Keratinocyte (primary cell): ENCODE measurements around the gene RSRC2. TPM values are rescaled to one million over a fixed set of nuclear protein-coding genes. Genes with fewer than 3 reads are reported as not detected.
"Not testable (repeated sequence)": the region's sequence is repeated elsewhere in the genome, so short reads cannot be mapped to it uniquely, and the experiment has no call there.

ENCODE experiments used
- DNase-seq: peaks from one replicate; pipeline ENCODE4 v3.0.0-alpha.2; 2011; ENCODE audit warnings: low read depth, missing footprints, low spot score
- FAIRE-seq: peaks from 2 replicates; lab custom pipeline; 2011; peaks lifted over from hg19 to GRCh38; lab: Jason Lieb, UNC
- H2AFZ ChIP-seq: 2 replicates; pipeline ENCODE4 v1.6.0; 2012; ENCODE audit warnings: low read length, control low read depth, inconsistent platforms; ENCODE audit not compliant: control insufficient read depth
- H3K27ac ChIP-seq: 2 replicates; pipeline ENCODE4 v1.5.1; 2011; ENCODE audit warnings: low read length; ENCODE audit not compliant: control insufficient read depth, insufficient read depth
- H3K27me3 ChIP-seq: 3 replicates; pipeline ENCODE4 v1.6.0; 2011; ENCODE audit warnings: low read length; ENCODE audit not compliant: control insufficient read depth, insufficient read depth; ENCODE audit errors: extremely low read depth
- H3K36me3 ChIP-seq, 2 experiments: 2 replicates in 1 of 2; 3 replicates in 1 of 2; pipeline ENCODE4 v1.5.1; 2011; ENCODE audit warnings: low read length in 2 of 2, mild to moderate bottlenecking in 1 of 2; ENCODE audit not compliant: control insufficient read depth in 2 of 2, insufficient read depth in 2 of 2; ENCODE audit errors: extremely low read depth in 1 of 2
- H3K4me1 ChIP-seq: 3 replicates; pipeline ENCODE4 v1.5.1; 2011; ENCODE audit warnings: low read length; ENCODE audit not compliant: control insufficient read depth, insufficient read depth; ENCODE audit errors: extremely low read depth
- H3K4me2 ChIP-seq: 3 replicates; pipeline ENCODE4 v1.6.0; 2011; ENCODE audit warnings: low read depth, low read length; ENCODE audit not compliant: control insufficient read depth, insufficient read depth; ENCODE audit errors: extremely low read depth
- H3K4me3 ChIP-seq, 3 experiments: fragments of 200-600 bp in 1 of 3; sonication (generic) in 1 of 3; 2 replicates in 2 of 3; 3 replicates in 1 of 3; pipeline ENCODE4 v1.5.1; 2011 to 2016; ENCODE audit warnings: low read length in 3 of 3, mild to moderate bottlenecking in 3 of 3, control low read depth in 2 of 3, inconsistent platforms in 1 of 3, low read depth in 1 of 3, mixed read lengths in 1 of 3, mixed run types in 1 of 3, moderate library complexity in 1 of 3; ENCODE audit not compliant: control insufficient read depth in 2 of 3, insufficient read depth in 2 of 3; ENCODE audit errors: extremely low read depth in 1 of 3
- H3K79me2 ChIP-seq: 2 replicates; pipeline ENCODE4 v1.6.0; 2012; ENCODE audit warnings: low read length; ENCODE audit not compliant: control insufficient read depth, insufficient read depth
- H3K9ac ChIP-seq: 3 replicates; pipeline ENCODE4 v1.6.0; 2011; ENCODE audit warnings: low read length; ENCODE audit not compliant: control insufficient read depth, insufficient read depth; ENCODE audit errors: extremely low read depth
- H3K9me1 ChIP-seq: 3 replicates; pipeline ENCODE4 v1.6.0; 2011; ENCODE audit warnings: low read length; ENCODE audit not compliant: control insufficient read depth, insufficient read depth; ENCODE audit errors: extremely low read depth
- H3K9me3 ChIP-seq: 2 replicates; pipeline ENCODE4 v1.5.1; 2012; ENCODE audit warnings: low read depth, low read length; ENCODE audit not compliant: control insufficient read depth
- H4K20me1 ChIP-seq: 3 replicates; pipeline ENCODE4 v1.6.0; 2011; ENCODE audit warnings: low read length; ENCODE audit not compliant: control insufficient read depth, insufficient read depth; ENCODE audit errors: extremely low read depth
- CTCF ChIP-seq, 3 experiments: IDR thresholded peaks in 1 of 3; conservative IDR thresholded peaks in 1 of 3; optimal IDR thresholded peaks in 1 of 3; 2 replicates in 2 of 3; 3 replicates in 1 of 3; pipeline versions ENCODE3 to v1.5.1; 2011; ENCODE audit warnings: low read length in 3 of 3, mild to moderate bottlenecking in 3 of 3, moderate library complexity in 2 of 3, control low read depth in 1 of 3, inconsistent platforms in 1 of 3; ENCODE audit not compliant: insufficient read depth in 2 of 3; ENCODE audit errors: extremely low read depth in 1 of 3
- EZH2 ChIP-seq: IDR thresholded peaks from one replicate; pipeline ENCODE4 v1.6.1; 2012; ENCODE audit warnings: inconsistent platforms, mild to moderate bottlenecking, low read length, moderate library complexity
- dilution Hi-C: fragments of 300-500 bp; cut with MboI; formaldehyde crosslinking; loops from one replicate; pipeline ENCODE4 v1.7.0; 2020; ENCODE audit warnings: low sequenced_read_pairs; ENCODE audit not compliant: extremely low pct_ligation_motif_present
- polyA plus RNA-seq, 5 experiments: library from polyadenylated mRNA; depleted of rRNA in 3 of 5; stranded (reverse) in 3 of 5; stranded (forward) in 1 of 5; unstranded in 1 of 5; fragments of >200 nt; gene quantifications; 1 replicate in 1 of 5; 2 replicates in 3 of 5; 3 replicates in 1 of 5; pipeline versions ENCODE4 v1.2.1 to v1.2.3, GENCODE V29; 2011 to 2012; ENCODE audit warnings: missing spikeins in 2 of 5, low read depth in 1 of 5, low replicate concordance in 1 of 5

Gene RSRC2
- polyA plus RNA-seq, 1 donor (not counting 4 experiments of a cell fraction or from before 2014, with no cell fraction given), result 45.6 TPM

GRCh38 chr12:122489038-122489437 lies 37.7 kb downstream of the RSRC2 start:
- Histone ChIP-seq H3K36me3 (peaks cover 12 to 35% of the 10 kb centered on the region in 2 experiments), H4K20me1 (no peaks in the 10 kb centered on the region)
- FAIRE-seq, result no peak

GRCh38 chr12:122487807-122488206 lies 38.9 kb downstream of the RSRC2 start:
- peaks cover 12 to 35% of the 10 kb centered on the region in 2 experiments for H3K36me3 ChIP-seq
- H3K4me2 ChIP-seq, dilution Hi-C loops, H3K9ac ChIP-seq, H3K4me3 ChIP-seq, DNase-seq, H3K27me3 ChIP-seq, H3K9me3 ChIP-seq, FAIRE-seq, H4K20me1 ChIP-seq, H3K79me2 ChIP-seq, H2AFZ ChIP-seq, H3K4me1 ChIP-seq, H3K27ac ChIP-seq, H3K9me1 ChIP-seq: not testable (repeated sequence)

More at GRCh38 chr12:122489038-122489437, 37.7 kb downstream of the RSRC2 start:
- no peaks in the 10 kb centered on the region for H3K27me3 ChIP-seq
- H3K9ac ChIP-seq, result no peak overlapping the region
- H3K9me1 ChIP-seq, result no peaks in the 10 kb centered on the region
- H3K4me1 ChIP-seq, result no peaks in the 10 kb centered on the region
- dilution Hi-C loops, result no loop called here
- no peak overlapping the region for H3K4me2 ChIP-seq
- H2AFZ ChIP-seq, result no peak overlapping the region
- TF ChIP-seq CTCF (optimal IDR thresholded peaks at IDR 0.05 in 1 of 3, IDR thresholded peaks at IDR 0.05 in 1 of 3, conservative IDR thresholded peaks at IDR 0.05 in 1 of 3; ENCODE audit: extremely low read depth in 1 of 3, insufficient read depth in 2 of 3, low read length in 3 of 3) (no peak), EZH2 (no peak)
- peaks cover 3% of the 10 kb centered on the region for H3K79me2 ChIP-seq
- no peak overlapping the region for H3K27ac ChIP-seq
- DNase-seq, result no peak
- H3K4me3 ChIP-seq, result no peak overlapping the region
- H3K9me3 ChIP-seq, result no peaks in the 10 kb centered on the region

- H3K4me1 ChIP-seq, result no peaks in the 10 kb centered on the region
- no peak overlapping the region for H3K9ac ChIP-seq
- H3K9me1 ChIP-seq, result no peaks in the 10 kb centered on the region
- no peaks in the 10 kb centered on the region for H3K27me3 ChIP-seq
- DNase-seq (no peak), FAIRE-seq (no peak)
- dilution Hi-C loops, result no loop called here
- peaks cover 2% of the 10 kb centered on the region for H3K79me2 ChIP-seq
- H3K36me3 ChIP-seq, result peaks cover 11 to 31% of the 10 kb centered on the region in 2 experiments
- H3K9me3 ChIP-seq, result no peaks in the 10 kb centered on the region
- TF ChIP-seq CTCF (optimal IDR thresholded peaks at IDR 0.05 in 1 of 3, IDR thresholded peaks at IDR 0.05 in 1 of 3, conservative IDR thresholded peaks at IDR 0.05 in 1 of 3; ENCODE audit: extremely low read depth in 1 of 3, insufficient read depth in 2 of 3, low read length in 3 of 3), result no peak
- TF ChIP-seq EZH2, result no peak
- H2AFZ ChIP-seq, result no peak overlapping the region
- H3K27ac ChIP-seq, result no peak overlapping the region
- H4K20me1 ChIP-seq, result no peaks in the 10 kb centered on the region
- H3K4me2 ChIP-seq, result no peak overlapping the region
- H3K4me3 ChIP-seq, result no peak overlapping the region
These were observed 39.8 kb downstream of the RSRC2 start for GRCh38 chr12:122486805-122487426.

DNA sequence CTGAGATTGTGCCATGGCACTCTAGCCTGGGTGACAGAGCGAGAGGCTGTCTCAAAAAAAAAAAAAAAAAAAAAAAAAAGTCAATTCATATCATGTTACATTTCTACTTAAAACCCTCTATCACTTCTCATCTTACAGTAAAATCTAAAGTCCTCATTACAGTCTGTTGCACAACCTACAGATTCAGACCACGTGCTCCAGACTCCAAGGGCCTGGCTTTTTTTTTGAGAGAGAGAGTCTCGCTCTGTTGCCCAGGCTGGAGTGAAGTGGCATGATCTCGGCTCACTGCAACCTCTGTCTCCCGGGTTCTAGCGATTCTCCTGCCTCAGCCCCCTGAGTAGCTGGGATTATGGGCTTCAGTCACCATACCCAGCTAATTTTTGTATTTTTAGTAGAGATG lies 40.4 kb downstream of the RSRC2 start:
- dilution Hi-C loops, H3K9me3 ChIP-seq, H3K4me1 ChIP-seq, H3K9me1 ChIP-seq, FAIRE-seq, H3K4me2 ChIP-seq, H2AFZ ChIP-seq, H3K27me3 ChIP-seq, DNase-seq, H3K27ac ChIP-seq, H3K4me3 ChIP-seq, H4K20me1 ChIP-seq, H3K79me2 ChIP-seq, H3K9ac ChIP-seq: not testable (repeated sequence)
- peaks cover 13 to 30% of the 10 kb centered on the region in 2 experiments for H3K36me3 ChIP-seq
